Measurements from ENCODE around the gene ECSIT. TPM values are rescaled to one million over a fixed set of nuclear protein-coding genes. Genes with fewer than 3 reads are reported as not detected.
"Not testable (repeated sequence)": the region's sequence is repeated elsewhere in the genome, so short reads cannot be mapped to it uniquely, and the experiment has no call there.

ECSIT gene, protein sequence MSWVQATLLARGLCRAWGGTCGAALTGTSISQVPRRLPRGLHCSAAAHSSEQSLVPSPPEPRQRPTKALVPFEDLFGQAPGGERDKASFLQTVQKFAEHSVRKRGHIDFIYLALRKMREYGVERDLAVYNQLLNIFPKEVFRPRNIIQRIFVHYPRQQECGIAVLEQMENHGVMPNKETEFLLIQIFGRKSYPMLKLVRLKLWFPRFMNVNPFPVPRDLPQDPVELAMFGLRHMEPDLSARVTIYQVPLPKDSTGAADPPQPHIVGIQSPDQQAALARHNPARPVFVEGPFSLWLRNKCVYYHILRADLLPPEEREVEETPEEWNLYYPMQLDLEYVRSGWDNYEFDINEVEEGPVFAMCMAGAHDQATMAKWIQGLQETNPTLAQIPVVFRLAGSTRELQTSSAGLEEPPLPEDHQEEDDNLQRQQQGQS
- total RNA-seq: 28.6 and 28.8 TPM in 2 replicates

DNA sequence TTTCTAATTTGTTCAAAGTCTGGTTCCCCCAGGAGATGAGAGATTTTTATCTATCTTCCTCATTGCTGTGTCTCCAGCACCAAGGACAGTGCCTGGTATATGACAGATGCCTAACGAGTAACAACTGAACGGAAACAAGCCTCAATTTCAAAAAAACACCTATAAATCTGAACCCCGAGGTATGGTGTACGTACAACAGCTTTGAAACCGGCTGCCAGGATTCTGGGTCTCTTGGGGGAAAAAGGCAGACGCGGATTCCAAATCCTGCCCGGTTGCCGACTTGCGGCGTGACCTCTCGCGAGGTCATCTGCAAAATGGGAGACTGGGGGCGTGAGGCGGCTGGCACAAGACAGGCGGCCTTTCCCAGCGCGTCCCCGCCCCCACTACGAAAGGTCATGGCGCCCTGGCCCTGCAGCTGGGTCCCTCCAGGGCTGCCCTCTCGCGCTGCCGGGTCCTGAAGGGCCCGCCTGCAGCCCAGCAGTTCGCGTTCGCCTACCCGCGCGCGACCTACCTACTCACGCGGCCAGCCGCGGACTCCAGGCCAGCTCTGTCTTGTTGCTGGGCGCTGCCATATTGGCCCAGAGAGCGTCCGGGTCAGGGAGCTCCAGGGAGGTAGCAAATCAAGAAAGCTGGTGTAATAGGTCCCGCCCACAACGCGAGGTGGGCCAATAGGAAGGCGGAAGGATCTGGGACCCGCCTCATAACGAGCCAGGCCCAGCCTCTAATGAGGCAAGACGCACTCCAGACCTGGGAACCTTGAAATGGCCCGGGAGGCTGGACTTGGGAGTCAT, at the start of gene ECSIT:
Gene ECSIT (minus strand): TSS at position 584 of the 791 bp plus-strand sequence. CDS start 9,964 bp downstream, outside the sequence.
- intact Hi-C loops (cut with micrococcal nuclease): loop anchor here (1.0 to 2.0 kb wide), 3 partner anchors 23 to 46 kb away; partner anchors contain the start of genes ELOF1 and ZNF653

DNA sequence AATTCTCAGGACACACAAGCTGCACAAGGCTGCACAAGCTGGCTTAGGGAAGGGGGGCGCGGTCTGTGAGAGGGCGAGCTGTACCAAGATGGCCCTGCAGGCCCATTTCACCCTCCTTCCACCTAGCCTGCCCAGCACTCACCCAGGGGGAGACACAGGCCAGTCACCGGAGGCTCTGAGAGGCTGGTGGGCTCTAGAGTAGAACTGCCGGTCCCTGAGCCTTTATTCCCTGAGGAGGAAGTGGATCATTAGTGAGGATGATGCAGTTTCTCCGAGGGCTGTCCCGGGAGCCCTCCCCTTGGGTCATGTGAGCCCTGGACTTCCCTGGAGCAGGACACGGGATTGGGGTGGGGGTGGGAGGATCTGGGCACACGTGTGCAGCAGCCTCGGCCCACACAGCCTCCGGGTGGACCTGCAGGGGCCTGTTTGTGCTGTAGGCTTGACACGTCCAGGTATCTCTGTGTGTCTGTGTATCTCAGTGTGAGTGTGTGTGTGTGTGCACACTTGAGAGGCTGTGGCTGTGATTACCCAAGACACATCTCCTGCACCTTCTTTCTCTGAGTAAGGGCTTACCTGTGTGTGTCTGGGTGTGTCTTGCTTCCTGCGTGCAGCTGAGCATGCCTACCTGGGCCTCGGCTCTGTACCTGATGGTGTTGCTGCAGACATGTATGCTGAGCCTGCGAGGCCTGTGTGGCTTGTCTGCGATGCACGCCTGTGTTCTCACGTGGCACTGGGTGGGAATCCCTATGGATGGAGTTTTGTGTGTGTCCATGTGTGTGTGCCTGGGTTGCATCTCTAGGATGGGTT, 48.7 kb upstream of the ECSIT start, which contains the start of gene ACP5:
Gene ACP5 (minus strand): TSS at position 195 of the 807 bp plus-strand sequence. CDS start 328 bp downstream, outside the sequence.
- intact Hi-C loops (cut with micrococcal nuclease): no loop called here

DNA sequence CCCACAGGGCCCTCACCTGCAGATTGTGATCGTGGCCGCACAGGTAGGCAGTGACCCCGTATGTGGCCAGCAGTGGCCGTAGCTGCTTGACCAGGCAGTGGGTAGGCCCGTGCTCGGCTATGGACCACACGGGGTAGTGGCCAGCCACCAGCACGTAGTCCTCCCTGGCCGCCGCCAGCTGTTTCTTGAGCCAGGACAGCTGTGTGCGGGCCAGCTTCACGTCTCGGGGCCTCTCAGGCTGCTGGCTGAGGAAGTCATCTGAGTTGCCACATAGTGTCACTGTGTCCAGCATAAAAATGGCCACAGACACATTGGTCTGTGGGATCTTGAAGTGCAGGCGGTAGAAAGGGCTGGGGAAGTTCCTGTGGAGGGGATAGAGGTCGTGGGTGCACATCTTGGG, 47.3 kb upstream of the ECSIT start:
- intact Hi-C loops (cut with micrococcal nuclease): no loop called here

DNA sequence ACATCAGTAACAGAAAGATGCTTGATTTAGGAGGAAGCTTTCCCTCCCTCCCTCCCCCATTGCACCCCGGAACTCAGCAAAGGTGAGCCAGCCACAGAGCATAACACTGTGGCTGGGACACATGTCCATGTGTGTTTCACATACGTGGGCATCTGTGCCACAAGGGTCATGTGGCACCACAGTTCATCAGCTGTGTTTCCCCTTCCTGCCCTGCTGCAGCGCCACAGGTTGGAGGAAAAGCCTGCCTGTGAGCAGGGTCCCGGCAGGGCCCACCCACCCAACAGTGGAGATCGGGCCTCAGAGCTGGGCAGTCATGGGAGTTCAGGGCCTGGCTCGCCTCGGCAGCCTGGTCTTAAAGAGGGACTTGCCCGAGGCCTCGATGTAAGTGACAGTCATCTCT, 45.8 kb upstream of the ECSIT start:
- intact Hi-C loops (cut with micrococcal nuclease): no loop called here

DNA sequence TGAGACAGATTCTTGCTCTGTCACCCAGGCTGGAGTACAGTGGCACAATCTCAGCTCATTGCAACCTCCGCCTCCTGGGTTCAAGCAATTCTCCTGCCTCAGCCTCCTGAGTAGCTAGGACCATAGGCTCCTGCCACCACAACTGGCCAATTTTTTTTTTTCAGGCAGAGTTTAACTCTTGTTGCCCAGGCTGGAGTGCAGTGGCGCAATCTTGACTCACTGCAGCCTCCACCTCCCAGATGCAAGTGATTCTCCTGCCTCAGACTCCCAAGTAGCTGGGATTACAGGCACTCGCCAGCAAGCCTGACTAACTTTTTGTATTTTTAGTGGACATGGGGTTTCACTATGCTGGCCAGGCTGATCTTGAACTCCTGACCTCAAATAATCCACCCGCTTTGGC, 44.8 kb upstream of the ECSIT start:
- intact Hi-C loops (cut with micrococcal nuclease): not testable (repeated sequence)

DNA sequence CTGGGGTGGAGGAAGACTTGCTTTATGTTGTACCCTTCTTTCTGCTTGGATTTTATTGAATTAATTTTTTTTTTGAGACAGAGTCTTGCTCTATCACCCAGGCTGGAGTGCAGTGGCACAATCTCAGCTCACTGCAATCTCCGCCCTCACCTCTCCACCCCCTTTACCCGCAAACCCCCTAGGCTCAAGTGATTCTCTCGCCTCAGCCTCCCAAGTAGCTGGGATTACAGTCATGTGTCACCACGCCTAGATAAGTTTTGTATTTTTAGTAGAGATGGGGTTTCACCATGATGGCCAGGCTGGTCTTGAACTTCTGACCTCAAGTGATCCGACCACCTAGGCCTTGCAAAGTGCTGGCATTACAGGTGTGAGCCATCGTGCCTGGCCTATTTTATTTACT, 44.4 kb upstream of the ECSIT start:
- intact Hi-C loops (cut with micrococcal nuclease): not testable (repeated sequence)

DNA sequence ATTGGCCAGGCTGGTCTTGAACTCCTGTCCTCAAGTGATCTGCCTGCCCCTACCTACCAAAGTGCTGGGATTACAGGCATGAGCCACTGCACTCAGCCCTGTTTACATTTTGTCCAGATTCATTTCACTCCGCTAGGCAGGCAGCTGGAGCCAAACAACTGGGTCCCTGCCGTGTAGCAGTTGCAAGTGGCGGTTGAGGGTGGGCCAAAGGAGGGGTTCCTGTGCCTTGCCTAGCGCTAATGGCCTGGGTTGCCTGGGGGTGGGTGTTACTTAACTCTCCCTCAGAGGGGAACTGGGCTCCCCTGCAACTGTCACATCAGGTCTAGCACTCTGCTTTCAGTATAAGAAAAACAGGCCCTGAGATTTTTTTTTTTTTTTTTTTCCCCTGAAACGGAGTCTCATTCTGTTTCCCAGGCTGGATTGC, 41.1 kb upstream of the ECSIT start:
- intact Hi-C loops (cut with micrococcal nuclease): no loop called here

DNA sequence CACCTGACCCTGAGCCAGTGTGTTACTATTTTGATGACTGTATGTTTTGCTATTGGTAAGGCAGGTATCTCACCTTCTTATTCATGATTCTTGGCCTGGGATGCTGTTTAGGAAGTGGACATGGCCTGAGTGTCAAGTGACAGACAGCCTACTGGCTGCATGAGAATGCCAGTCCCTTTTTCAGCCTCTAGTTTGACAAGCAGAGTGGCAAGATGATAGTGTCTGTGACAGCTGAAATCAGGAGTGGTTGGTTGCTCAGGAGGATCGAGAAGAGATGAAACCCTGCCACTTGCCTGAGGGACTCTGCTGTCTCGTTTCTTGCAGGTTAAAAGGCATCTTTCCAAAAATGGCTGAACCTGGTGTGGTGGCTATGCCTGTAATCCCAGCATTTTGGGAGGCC, 37.2 kb upstream of the ECSIT start:
- intact Hi-C loops (cut with micrococcal nuclease): no loop called here

DNA sequence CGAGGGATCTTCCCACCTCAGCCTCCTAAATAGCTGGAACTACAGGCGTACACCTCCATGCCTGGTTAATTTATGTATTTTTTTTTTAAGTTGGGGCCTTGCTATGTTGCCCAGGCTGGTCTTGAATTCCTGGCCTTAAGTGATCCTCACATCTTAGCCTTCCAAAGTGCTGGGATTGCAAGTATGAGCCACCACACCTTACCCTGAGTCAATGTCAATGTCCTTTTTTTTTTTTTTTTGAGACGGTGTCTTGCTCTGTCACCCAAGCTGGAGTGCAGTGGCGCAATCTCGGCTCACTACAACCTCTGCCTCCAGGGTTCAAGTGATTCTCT, 36.7 kb upstream of the ECSIT start:
- intact Hi-C loops (cut with micrococcal nuclease): not testable (repeated sequence)

DNA sequence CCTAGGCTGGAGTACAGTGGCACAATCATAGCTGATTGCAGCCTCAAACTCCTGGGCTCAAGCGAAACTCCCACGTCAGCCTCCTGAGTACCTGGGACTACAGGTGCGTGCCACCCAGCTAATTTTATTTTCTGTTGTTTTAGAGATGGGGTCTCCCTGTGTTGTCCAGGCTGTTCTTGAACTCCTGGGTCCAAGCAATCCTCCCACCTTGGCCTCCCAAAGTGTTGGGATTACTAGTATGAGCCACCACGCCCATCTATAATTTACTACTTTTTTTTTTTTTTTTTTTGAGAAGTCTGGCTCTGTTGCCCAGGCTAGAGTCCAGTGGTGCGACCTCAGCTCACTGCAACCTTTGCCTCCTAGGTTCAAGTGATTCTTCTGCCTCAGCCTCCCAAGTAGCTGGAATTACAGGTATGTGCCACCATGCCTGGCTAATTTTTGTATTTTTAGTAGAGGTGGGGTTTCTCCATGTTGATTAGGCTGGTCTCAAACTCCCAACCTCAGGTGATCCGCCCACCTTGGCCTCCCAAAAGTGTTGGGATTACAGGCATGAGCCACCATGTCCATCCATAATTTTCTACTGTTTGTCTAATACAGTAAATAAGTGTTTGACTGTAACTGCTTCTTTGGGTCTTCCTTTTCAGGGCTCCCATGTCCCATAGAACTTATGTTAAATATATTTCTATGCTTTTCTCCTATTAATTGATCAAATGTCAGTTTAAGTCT, 35.3 kb upstream of the ECSIT start:
- intact Hi-C loops (cut with micrococcal nuclease): not testable (repeated sequence)

DNA sequence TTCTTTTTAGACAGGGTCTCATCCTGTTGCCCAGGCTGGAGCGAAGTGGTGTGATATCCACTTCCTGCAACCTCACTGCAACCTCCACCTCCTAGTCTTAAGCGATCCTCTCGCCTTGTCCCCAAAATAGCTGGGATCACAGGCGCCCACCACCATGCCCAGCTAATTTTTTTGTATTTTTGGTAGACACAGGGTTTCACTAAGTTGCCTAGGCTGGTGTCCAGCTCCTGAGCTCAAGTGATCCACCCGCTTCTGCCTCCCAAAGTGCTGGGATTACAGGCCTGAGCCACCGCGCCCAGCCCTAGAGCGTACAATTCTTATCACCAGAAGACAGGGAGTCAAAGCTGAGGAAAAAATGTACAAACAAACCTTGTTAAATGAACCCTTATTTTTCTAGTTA, 34.6 kb upstream of the ECSIT start:
- intact Hi-C loops (cut with micrococcal nuclease): no loop called here

DNA sequence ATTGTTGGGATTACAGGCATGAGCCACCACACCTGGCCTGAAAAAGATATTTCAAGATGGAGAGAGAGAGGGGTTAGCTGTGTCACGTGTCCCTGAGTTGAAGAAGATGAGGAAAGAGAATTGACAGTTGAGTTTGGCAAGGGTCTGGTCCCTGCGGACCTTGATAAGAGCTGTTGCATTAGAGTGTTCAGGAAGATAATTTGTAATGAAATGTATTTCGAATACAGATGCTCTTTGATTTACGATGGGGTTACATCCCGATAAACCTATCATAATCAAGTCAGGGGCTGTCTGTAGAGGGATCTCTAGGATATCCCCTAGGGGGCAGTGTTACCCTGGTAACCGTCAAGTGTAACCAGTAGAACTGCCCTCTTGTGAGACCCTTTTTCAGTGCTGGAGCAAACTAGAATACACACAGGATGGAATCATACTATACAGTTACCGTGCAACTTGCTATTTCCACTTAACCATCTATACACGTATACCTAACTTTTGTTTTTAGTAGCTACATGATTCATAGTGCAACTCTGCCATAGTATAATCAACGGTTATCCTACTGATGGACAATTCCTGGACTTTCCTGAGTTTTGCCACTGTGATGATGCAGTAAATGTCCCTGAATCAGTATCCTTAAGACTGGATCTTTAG, 31.6 kb upstream of the ECSIT start:
- intact Hi-C loops (cut with micrococcal nuclease): loop anchor here (1.0 kb wide), 2 partner anchors 21 to 27 kb away; no protein-coding TSS in a partner anchor

DNA sequence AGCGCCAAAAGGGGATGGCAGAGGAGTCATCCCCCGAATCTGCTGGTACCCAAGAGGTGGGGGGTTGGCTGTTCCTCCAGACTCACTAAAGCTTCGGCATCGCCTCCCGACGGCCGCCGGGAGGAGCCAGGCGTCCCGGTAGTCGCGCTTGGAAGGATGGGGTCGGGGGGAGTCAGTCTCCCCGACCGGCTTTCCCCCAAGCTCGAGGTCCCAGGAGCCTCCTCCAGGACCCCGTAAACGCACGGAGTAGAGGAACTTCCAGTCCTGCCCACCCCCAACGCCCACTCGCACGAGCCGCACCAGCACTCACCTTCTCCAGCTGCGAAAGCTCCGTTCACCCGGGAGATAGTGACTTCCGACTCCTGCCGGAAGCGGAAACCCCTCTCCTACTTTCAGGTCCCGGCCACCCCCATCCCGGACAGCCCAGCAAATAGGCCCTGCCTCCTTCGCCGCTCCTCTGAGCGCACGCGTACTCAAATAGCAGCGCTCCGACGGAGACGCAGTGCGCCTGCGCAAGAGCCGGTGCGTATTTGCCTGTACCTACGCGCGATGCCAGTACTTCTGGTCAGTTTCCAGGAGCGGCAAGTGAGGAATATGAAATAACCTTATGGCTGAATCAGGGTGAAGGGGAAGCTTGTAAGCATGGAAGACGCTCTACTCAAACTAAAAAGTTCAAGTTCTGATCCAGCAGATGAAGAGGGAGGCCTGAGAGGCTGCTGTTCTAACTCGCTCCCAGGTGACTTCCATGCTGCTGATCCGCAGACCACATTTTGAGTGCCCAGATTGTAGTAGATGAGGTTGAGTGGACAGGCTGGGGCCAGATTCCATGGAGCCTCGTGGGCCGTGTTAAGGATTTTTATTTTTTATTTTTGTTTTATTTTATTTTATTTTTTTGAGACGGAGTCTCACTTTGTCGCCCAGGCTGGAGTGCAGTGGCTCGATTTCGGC, 30.2 kb upstream of the ECSIT start, which contains the start of gene ELOF1:
Gene ELOF1 (minus strand): TSS at position 350 of the 948 bp plus-strand sequence. CDS start 4,883 bp downstream, outside the sequence.
- intact Hi-C loops (cut with micrococcal nuclease): loop anchor here (1.0 to 2.0 kb wide), 3 partner anchors 23 to 54 kb away; partner anchors contain the start of genes ECSIT and ZNF653

DNA sequence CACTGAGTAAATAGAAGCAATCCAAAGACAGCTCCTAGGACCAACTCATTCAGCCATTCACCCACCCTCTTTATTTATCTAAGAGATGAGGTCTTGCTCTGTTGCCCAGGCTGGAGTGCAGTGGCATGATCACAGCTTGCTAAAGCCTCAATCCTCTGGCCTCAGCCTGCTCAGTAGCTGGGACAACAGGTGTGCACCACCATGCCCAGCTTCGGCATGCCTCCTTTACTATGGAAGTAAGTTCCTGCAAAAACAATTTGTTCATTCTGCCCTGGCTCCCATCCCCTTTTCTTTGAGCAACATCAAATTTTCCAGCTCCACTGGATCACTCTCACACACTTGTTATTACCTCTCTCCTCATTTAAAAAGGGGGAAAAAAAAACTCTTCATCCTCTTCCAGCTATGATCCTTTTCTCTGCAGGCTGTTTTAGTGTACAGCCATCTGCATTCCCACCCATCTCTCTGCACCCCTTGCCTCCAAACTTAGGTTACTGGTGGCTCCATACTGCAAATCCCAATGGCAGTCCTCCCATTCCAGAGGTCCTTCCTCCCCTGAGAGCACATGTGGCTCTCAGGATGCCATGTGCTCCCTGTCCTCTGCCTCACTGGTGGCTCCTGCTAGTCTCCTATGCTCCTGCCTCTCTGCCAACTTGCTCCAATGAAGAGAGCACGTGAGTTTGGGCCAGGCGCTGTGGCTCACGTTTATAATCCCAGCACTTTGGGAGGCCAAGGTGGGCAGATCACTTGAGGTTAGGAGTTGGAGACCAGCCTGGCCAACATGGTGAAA, 27.9 kb upstream of the ECSIT start:
- intact Hi-C loops (cut with micrococcal nuclease): no loop called here

DNA sequence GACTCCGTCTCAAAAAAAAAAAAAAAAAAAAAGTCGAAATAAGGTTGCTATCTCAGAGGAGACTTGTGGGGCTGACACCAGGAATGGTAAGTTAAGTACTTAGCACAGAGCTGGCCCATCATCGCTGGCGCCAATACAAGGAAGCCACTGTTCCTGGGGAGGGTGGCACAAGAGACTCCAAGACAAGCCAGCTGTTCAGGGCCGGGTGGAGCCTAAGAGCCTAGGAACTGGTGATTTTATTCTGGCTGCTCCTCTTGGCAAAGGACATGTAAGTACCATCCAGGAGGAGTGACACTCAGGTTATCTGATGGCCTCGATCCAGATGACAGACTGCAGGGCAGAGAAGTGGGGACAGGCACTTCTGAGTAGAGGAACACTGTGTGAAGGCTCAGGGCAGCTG, 26.3 kb upstream of the ECSIT start:
- intact Hi-C loops (cut with micrococcal nuclease): no loop called here

DNA sequence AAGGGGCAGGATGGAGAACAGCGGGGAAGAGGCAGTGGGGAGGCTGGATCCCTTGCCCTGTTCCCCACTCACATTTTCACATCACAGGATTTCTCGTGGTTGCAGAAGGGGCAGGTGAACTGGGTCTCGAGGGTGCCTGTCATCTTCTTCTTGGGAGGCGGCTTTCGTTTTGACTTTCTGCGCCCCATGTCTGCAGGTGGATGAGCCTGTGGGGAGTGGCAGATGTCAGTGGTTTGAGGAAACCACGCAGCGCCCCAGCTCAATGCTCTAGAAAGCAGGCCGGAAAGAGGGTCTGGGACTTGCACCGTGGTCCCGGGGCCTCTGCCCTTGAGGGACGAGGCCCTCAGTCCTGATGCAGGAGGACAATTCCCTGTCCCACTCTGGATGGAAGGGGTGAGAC, 25.2 kb upstream of the ECSIT start:
- intact Hi-C loops (cut with micrococcal nuclease): no loop called here

DNA sequence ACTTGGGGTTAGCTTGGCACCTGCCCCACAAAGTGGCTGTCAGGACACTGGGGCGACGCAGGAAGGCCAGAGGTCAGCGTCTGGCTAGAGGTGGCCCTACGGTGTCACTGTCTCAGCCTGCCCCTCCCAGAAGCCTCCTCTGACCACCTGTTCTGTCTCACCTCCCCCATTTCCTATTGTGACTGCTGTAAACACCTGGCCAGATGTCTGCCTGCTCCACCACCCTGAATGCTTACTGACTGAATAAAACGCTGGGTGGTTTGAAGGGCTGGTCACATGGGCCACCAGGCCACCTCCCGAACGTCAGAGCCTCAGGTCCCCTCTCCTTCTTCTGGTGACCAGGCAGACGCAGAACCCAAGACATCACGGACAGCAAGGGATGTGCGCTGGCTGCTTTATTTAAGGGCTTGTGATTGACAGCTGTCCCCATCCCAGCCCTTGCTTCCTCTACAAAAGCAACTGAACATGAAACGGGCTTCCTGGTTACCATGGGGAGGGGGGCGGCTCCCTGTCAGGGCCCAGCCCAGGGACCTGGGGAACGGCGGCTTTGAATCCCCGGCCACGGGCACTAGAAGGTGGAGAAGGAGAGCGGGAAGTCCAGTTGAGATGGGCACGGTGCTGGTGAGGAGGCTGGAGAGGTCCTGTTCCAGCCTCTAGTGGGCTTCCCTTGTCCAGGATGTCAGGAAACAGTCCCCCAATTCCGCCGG, 23.9 kb upstream of the ECSIT start:
- intact Hi-C loops (cut with micrococcal nuclease): no loop called here
